K562 (cell line): ENCODE results near the gene EPM2A. TPM values are rescaled to one million over a fixed set of nuclear protein-coding genes. Genes with fewer than 3 reads are reported as not detected.
"Not testable (repeated sequence)": the region's sequence is repeated elsewhere in the genome, so short reads cannot be mapped to it uniquely, and the experiment has no call there.

Experiments
- ATAC-seq: fragments of 200-7000 bp; cut with Tn5 transposase; 3 replicates; pipeline ENCODE4 v1.9.1; 2020; ENCODE audit warnings: moderate library complexity
- BruUV-seq: library from RNA; stranded (reverse); fragments of 400-500 nt; replicated peaks from 2 replicates; lab custom pipeline; 2021; lab: Mats Ljungman, UMichigan
- CTCF ChIA-PET: fragments of 300-600 bp; formaldehyde crosslinking; extraction: SDS; loops from one replicate; lab custom pipeline; 2021; ENCODE audit warnings: low intra/inter-chr PET ratio; lab: Yijun Ruan, JAX
- POLR2A ChIA-PET: fragments of 300-600, 350-650 bp; sonication (Branson Sonifier 250); formaldehyde crosslinking; extraction: SDS; loops from one replicate; lab custom pipeline; 2021; ENCODE audit warnings: antibody characterized with exemption, inconsistent platforms; lab: Yijun Ruan, JAX
- DNase-seq, 4 experiments: peaks; one replicate each; pipeline versions ENCODE4 v3.0.0 to v3.0.0-alpha.2; 2011 to 2018; ENCODE audit warnings: low spot score in 3 of 4, mixed read lengths in 3 of 4; ENCODE audit errors: extremely low read depth in 1 of 4
- FAIRE-seq: peaks from 2 replicates; lab custom pipeline; 2011; peaks lifted over from hg19 to GRCh38; lab: Jason Lieb, UNC
- H2AFZ ChIP-seq: 2 replicates; pipeline ENCODE4 v1.6.0; 2011; ENCODE audit warnings: low read depth, low read length, control low read depth, inconsistent platforms
- H3K27ac ChIP-seq: fragments of 200-600 bp; 3 replicates; pipeline ENCODE4 v1.8.0; 2011; ENCODE audit warnings: low read depth, mild to moderate bottlenecking, control low read depth, inconsistent platforms, low read length, moderate library complexity, mixed read lengths; ENCODE audit errors: extremely low read depth
- H3K27me3 ChIP-seq, 2 experiments: fragments of 300-600 bp in 1 of 2; 2 replicates in 1 of 2; 3 replicates in 1 of 2; pipeline versions ENCODE4 v1.6.0 to v1.8.0; 2011; ENCODE audit warnings: inconsistent platforms in 2 of 2, low read length in 2 of 2, mild to moderate bottlenecking in 1 of 2, mixed read lengths in 1 of 2, moderate library complexity in 1 of 2; ENCODE audit not compliant: control insufficient read depth in 2 of 2, insufficient read depth in 2 of 2
- H3K36me3 ChIP-seq: fragments of 300-600 bp; 3 replicates; pipeline ENCODE4 v1.8.0; 2011; ENCODE audit warnings: mild to moderate bottlenecking, low read length, inconsistent platforms; ENCODE audit not compliant: control insufficient read depth, insufficient read depth
- H3K4me1 ChIP-seq, 2 experiments: fragments of 200-600 bp in 1 of 2; replicated peaks in 1 of 2; 2 replicates in 1 of 2; 3 replicates in 1 of 2; pipeline versions ENCODE4 v1.5.1 to v1.8.0; 2011; ENCODE audit warnings: inconsistent platforms in 2 of 2, low read length in 2 of 2, mild to moderate bottlenecking in 1 of 2, mixed read lengths in 1 of 2, moderate library complexity in 1 of 2; ENCODE audit not compliant: control insufficient read depth in 2 of 2, insufficient read depth in 2 of 2
- H3K4me2 ChIP-seq: 2 replicates; pipeline ENCODE4 v1.6.1; 2011; ENCODE audit warnings: low read length, control low read depth, inconsistent platforms, mixed read lengths; ENCODE audit not compliant: insufficient read depth
- H3K4me3 ChIP-seq: fragments of 200-600 bp; sonication (generic), shearing (Covaris generic); 2 replicates; pipeline ENCODE4 v1.5.1; 2016; ENCODE audit warnings: control low read depth, inconsistent platforms
- H3K79me2 ChIP-seq: fragments of 200-600 bp; 3 replicates; pipeline ENCODE4 v1.8.0; 2011; ENCODE audit warnings: low read length, inconsistent platforms; ENCODE audit not compliant: control insufficient read depth, insufficient read depth
- H3K9ac ChIP-seq, 2 experiments: 2 replicates each; pipeline versions ENCODE4 v1.6.0 to v1.6.1; 2011; ENCODE audit warnings: low read depth in 2 of 2, low read length in 2 of 2, control low read depth in 1 of 2, inconsistent platforms in 1 of 2, mild to moderate bottlenecking in 1 of 2, mixed read lengths in 1 of 2; ENCODE audit not compliant: insufficient read depth in 1 of 2
- H3K9me1 ChIP-seq: one replicate; pipeline ENCODE4 v1.6.0; 2011; ENCODE audit warnings: inconsistent platforms, mild to moderate bottlenecking, low read length, moderate library complexity; ENCODE audit not compliant: control insufficient read depth, insufficient read depth
- H3K9me3 ChIP-seq: replicated peaks from 2 replicates; pipeline ENCODE4 v1.5.1; 2011; ENCODE audit warnings: low read depth, low read length, inconsistent platforms; ENCODE audit not compliant: control insufficient read depth, insufficient read depth
- H4K20me1 ChIP-seq: replicated peaks from 2 replicates; pipeline ENCODE4 v1.6.1; 2011; ENCODE audit warnings: low read length, inconsistent platforms, mixed read lengths; ENCODE audit not compliant: control insufficient read depth, insufficient read depth
- CTCF ChIP-seq, 3 experiments: IDR thresholded peaks in 2 of 3; conservative IDR thresholded peaks in 1 of 3; 2 replicates each; pipeline ENCODE4 v1.5.1; 2011 to 2012; ENCODE audit warnings: low read length in 3 of 3, mild to moderate bottlenecking in 3 of 3, control low read depth in 2 of 3, improper control_type of control experiment in 1 of 3, inconsistent platforms in 1 of 3, low read depth in 1 of 3, mixed read lengths in 1 of 3, moderate library complexity in 1 of 3; ENCODE audit not compliant: insufficient read depth in 2 of 3
- RAD21 ChIP-seq, 2 experiments: fragments of 250-450 bp in 1 of 2; fragments of 450-650 bp in 1 of 2; sonication (Bioruptor Pico) in 1 of 2; formaldehyde crosslinking in 1 of 2; IDR thresholded peaks in 1 of 2; conservative IDR thresholded peaks in 1 of 2; 2 replicates each; pipeline versions ENCODE4 v1.4.0 to v1.8.0; 2020 to 2022; ENCODE audit warnings: mild to moderate bottlenecking in 2 of 2, moderate library complexity in 1 of 2
- REST ChIP-seq, 2 experiments: fragments of 450-650 bp; formaldehyde crosslinking in 1 of 2; IDR thresholded peaks; 2 replicates each; pipeline versions ENCODE4 v1.4.0 to v1.6.1; 2014 to 2020; ENCODE audit warnings: mild to moderate bottlenecking in 2 of 2, borderline replicate concordance in 1 of 2, low read depth in 1 of 2
- WGBS: fragments of 100-300 bp; shearing (Covaris generic); methylation state at CpG from one replicate; pipeline ENCODE4 v1.1.6; 2016; ENCODE audit warnings: low coverage, mixed read lengths; ENCODE audit not compliant: insufficient coverage; ENCODE audit errors: missing lambda C conversion rate; 5-methylcytosine and 5-hydroxymethylcytosine counted together
- in situ Hi-C: fragments of 300-500 bp; cut with MboI; formaldehyde crosslinking; loops from 4 replicates; pipeline ENCODE4 v1.15.0; 2018; ENCODE audit warnings: inconsistent platforms, mixed read lengths
- intact Hi-C: fragments of 100-400 bp; cut with micrococcal nuclease; formaldehyde crosslinking; loops from 2 replicates; pipeline ENCODE4 v1.14.2; 2022
- polyA plus RNA-seq, 8 experiments: library from polyadenylated mRNA; depleted of rRNA in 4 of 8; stranded (reverse) in 5 of 8; unstranded in 3 of 8; fragments of >200 nt; fragmentation: Nextera tagmentation in 2 of 8; fragmentation: Illumina TruSeq in 1 of 8; extraction: Ambion mirVana in 2 of 8; extraction: Trizol in 1 of 8; gene quantifications; 2 replicates each; pipeline versions ENCODE4 v1.2.1 to v1.2.3, GENCODE V29; 2011 to 2014; ENCODE audit warnings: inconsistent platforms in 1 of 8, missing spikeins in 1 of 8
- total RNA-seq, 7 experiments: library from RNA; depleted of rRNA in 6 of 7; stranded (reverse); fragments of >200 nt in 6 of 7; fragmentation: Illumina TruSeq in 2 of 7; extraction: Trizol in 2 of 7; gene quantifications; 2 replicates each; pipeline versions ENCODE4 v1.2.1 to v1.2.3, GENCODE V29; 2011 to 2021; ENCODE audit warnings: low replicate concordance in 1 of 7

The EPM2A gene
- total and polyA plus RNA-seq, 9 of the 15 experiments (the other 6 are each of a cell fraction or from before 2014, with no cell fraction given), result 0.35 to 5.3 (median 2.5) TPM

GRCh38 chr6:145742472-145742871 lies 7.2 kb upstream of the EPM2A start:
- H3K9me3 ChIP-seq; H3K9ac ChIP-seq; FAIRE-seq; H3K36me3 ChIP-seq; H3K9me1 ChIP-seq; H2AFZ ChIP-seq; intact Hi-C loops; in situ Hi-C loops; DNase-seq; ATAC-seq; H3K27ac ChIP-seq; H3K27me3 ChIP-seq; H3K79me2 ChIP-seq; H3K4me1 ChIP-seq; CTCF ChIA-PET; BruUV-seq; H4K20me1 ChIP-seq; H3K4me2 ChIP-seq; H3K4me3 ChIP-seq; TF ChIP-seq REST (CRISPR knock-in tag; IDR thresholded peaks at IDR 0.05; ENCODE audit: low read depth): not testable (repeated sequence)
- TF ChIP-seq RAD21 (CRISPR knock-in tag; conservative IDR thresholded peaks at IDR 0.05 in 1 of 2, IDR thresholded peaks at IDR 0.05 in 1 of 2), result peak in 1 of 2 experiments; percentile 54; a peak in 3 of 4 replicates
- peak; percentile 19; the same call in 1 of the 2 replicates for TF ChIP-seq REST (IDR thresholded peaks at IDR 0.05; ENCODE audit: borderline replicate concordance)
- 0 out of 6 replicates have a peak, but pooled peaks of 1 of the 3 experiments have one; percentile 5 for TF ChIP-seq CTCF (IDR thresholded peaks at IDR 0.05 in 2 of 3, conservative IDR thresholded peaks at IDR 0.05 in 1 of 3; ENCODE audit: insufficient read depth in 2 of 3, low read depth in 1 of 3, low read length in 3 of 3)
- WGBS, result 12% methylated on average over 6 of the region's 6 CpGs
- POLR2A ChIA-PET, result interaction anchor here (2.2 kb wide), 1 partner anchor 73 kb away, joined by 8 read pairs; the partner anchor contains the start of gene FBXO30
